GM19463 (cell line): Measurements from ENCODE around the gene GJB4.
"Not testable (repeated sequence)": the region's sequence is repeated elsewhere in the genome, so short reads cannot be mapped to it uniquely, and the experiment has no call there.

Experiments
- ATAC-seq: cut with Tn5 transposase; IDR thresholded peaks from one replicate; pipeline ENCODE4 v1.9.1; 2021; ENCODE audit warnings: mild to moderate bottlenecking, moderate library complexity; ENCODE audit not compliant: unreplicated experiment

Gene GJB4

DNA sequence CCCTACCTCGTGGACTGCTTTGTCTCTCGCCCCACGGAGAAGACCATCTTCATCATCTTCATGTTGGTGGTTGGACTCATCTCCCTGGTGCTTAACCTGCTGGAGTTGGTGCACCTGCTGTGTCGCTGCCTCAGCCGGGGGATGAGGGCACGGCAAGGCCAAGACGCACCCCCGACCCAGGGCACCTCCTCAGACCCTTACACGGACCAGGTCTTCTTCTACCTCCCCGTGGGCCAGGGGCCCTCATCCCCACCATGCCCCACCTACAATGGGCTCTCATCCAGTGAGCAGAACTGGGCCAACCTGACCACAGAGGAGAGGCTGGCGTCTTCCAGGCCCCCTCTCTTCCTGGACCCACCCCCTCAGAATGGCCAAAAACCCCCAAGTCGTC, 35.2 kb downstream of the GJB4 start:
- no peak for ATAC-seq

DNA sequence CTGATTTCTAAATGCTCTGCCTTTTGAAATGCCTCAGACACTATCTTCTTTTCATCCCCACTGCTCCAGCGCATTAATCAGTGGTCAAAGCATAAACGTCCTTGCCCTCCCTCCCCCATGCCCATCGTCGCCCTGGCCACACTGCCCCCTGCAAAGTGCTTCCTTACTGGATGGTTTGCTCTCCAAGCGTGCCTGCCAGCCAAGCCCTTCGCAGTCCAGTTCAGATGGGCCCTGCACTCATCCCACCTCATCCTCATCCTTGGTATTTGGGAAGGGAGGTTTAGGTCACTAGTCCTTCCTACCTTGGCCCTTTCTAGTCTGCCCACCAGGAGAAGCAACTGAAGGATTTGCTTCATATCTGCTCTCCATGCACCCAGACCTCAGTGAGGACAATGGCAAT, 36.4 kb downstream of the GJB4 start:
- no peak for ATAC-seq

DNA sequence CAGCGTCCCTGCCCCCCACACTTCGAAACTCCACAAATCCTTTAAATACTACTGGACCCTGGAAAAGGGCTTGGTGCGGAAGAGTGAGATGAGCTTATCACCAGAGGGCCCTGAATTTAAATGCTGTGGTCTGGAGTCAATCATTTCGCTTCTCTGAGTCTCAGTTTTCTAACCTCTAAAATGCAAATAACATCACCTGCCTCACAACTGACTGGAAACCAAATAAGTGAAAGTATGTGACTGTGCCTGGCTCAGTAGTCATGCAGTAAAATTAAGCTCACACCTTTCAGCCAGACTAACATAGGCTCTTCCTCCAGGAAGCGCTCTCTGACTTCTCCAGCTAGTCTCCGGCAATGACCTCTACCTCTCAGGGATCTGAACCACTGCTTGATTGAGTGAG, 37.5 kb downstream of the GJB4 start:
- ATAC-seq, result no peak

DNA sequence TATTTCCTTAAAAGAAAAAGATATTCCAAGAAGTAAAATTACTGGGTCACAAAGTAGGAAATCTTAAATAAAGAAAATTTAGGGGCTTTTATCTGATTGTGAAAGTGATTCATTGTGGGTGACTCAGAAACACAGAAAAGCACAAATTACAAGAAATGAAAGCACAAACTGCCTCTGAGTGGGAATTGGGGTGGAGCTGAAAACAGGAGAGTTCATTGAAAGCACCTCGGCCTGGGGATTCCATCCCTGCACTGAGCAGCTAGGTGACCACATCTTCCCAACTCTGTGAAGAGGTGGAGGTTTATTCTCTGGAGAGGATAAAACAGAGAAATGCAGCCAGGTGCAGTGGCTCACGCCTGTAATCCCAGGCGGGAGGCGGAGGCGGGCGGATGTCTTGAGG, 40.7 kb downstream of the GJB4 start:
- no peak for ATAC-seq

DNA sequence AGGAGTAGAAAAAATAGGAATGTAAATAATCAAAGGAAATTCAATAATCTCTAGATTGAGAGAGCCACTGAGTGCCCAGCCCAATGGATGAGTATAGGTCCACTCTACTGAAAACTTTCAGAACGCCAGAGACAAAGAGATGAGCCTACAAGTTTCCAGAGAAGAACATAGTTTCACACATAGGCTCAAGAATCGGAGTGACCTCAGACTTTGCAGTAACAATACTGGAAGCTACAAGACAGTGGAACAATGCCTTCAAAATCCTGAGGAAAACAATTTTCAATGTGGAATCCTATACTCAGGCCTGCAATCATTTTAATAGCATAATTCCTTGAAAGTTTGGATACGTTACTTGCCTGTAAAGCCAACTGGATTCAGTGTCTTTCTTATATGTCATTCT, 44.2 kb downstream of the GJB4 start:
- ATAC-seq, result no peak

DNA sequence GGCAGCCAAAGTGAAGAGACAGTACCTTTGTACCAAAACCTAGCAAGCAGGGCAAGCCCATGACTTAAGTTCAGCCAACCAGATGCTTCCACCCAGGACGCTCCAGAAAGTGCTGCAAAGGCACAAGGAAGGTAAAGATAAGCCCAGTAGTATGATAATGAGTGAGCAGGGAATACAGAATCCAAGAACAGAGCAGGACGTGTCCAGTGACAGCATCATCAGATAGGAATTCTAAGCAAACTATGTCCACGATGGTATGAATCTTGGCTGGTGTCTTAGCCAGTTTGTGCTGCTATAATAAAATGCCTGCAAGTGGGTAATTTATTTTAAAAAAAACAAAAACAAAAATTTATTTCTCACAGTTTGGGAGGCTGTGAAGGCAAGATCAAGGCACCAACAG, 46.9 kb downstream of the GJB4 start:
- ATAC-seq, result no peak

DNA sequence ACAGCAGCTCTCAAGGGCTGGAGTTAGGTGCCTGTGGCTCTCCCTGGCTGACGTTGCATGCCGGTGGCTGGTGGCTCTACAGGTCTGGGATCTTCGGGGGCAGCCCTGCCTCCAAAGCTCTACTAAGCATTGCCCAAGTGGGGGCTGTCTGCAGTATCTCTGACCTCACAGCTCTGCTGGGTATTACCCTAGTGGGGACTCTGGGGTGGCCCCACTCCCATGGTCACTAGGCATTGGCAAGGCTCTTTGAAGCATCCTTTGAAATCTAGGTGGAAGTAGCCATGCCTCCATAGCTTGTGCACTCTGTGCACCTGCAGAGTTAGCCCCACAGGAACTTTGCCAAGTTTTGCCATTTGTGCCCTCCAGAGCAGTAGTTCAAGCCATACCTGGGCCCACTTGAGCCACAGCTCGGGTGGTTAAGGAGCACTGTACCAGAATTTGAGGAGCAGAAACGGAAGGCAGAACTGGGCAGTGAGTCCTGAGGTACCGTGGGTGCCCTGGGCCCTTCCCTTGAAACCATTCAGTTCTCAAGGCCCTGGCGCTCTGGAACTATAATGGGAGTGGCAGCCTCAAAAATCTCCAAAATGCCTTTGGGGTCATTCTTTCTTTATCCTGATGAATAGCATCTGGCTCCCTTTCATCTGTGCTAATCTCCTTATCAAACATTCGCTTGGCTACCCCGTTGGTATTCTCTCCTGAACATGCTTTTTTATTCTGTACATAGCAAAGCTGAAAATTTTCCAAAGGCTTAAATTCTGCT, 48.7 kb downstream of the GJB4 start:
- ATAC-seq, result no peak

DNA sequence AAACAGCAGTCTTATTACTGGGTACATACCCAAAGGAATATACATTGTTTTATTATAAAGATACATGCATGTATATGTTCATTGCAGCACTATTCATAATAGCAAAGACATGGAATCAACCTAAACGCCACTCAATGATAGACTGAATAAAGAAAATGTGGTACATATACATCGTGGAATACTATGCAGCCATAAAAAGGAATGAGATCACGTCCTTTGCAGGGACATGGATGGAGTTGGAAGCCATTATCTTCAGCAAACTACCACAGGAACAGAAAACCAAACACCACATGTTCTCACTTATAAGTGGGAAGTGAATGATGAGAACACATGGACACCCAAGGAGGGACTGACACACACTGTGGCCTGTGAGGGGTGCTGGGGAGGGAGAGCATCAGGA, 51.2 kb downstream of the GJB4 start:
- ATAC-seq, result not testable (repeated sequence)
